GM10847 (cell line): ENCODE results near the gene FILIP1.

ENCODE experiments used
- POLR2A ChIP-seq: IDR thresholded peaks from 2 replicates; pipeline ENCODE4 v1.6.1; 2011; ENCODE audit not compliant: insufficient read length; ENCODE audit errors: extremely low read depth

FILIP1 gene

DNA sequence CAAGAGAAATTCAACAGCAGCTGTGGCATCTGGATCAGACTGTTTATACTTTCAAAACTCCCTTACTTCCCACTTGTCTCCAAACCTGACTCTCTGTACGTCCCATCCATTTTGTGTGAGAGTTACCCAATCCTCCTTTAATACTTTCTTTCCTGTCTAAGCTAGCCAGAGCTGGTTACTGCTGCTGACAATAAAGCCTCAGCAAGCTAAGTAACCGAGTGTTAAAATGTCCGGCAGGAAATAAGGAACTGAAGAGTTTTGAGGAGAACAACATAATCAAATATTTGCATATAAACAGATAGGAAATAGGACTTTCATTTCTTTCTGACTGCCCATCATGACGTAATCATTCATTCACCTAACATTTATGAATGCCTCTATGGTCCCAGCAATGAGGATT, 220.6 kb downstream of the FILIP1 start:
- no peak for TF ChIP-seq POLR2A

GRCh38 chr6:75272145-75272840, 221.3 kb downstream of the FILIP1 start:
- TF ChIP-seq POLR2A: no peak

DNA sequence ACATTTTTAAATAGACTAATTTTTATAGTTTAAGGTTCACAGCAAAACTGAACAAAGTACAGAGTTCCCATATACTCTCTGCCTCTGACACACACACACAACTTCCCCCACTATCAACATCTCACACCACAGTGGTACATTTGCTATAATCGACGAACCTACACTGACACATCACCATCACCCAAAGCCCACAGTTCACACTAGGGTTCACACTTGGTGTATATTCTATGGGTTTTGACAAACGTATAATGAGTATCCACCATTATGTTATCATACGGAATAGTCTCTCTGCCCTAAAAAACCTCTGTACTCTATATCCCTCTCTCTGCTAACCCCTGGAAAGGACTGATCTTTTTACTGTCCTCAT, 224.6 kb downstream of the FILIP1 start:
- TF ChIP-seq POLR2A: no peak

GRCh38 chr6:75268121-75268987, 225.2 kb downstream of the FILIP1 start:
- TF ChIP-seq POLR2A: no peak

- TF ChIP-seq POLR2A: no peak
Measured at GRCh38 chr6:75267461-75267860, 226.1 kb downstream of the FILIP1 start.

GRCh38 chr6:75266716-75267291, 226.8 kb downstream of the FILIP1 start:
- TF ChIP-seq POLR2A: no peak

- TF ChIP-seq POLR2A: no peak
Measured at GRCh38 chr6:75263401-75263750, 230.2 kb downstream of the FILIP1 start.

- no peak for TF ChIP-seq POLR2A
Measured at GRCh38 chr6:75262716-75263400, 230.7 kb downstream of the FILIP1 start.

- TF ChIP-seq POLR2A: no peak
Measured at GRCh38 chr6:75261299-75261698, 232.3 kb downstream of the FILIP1 start.

- no peak for TF ChIP-seq POLR2A
Measured at GRCh38 chr6:75257343-75258087, 236.1 kb downstream of the FILIP1 start.

GRCh38 chr6:75250552-75250951, 243.0 kb downstream of the FILIP1 start:
- TF ChIP-seq POLR2A: no peak

DNA sequence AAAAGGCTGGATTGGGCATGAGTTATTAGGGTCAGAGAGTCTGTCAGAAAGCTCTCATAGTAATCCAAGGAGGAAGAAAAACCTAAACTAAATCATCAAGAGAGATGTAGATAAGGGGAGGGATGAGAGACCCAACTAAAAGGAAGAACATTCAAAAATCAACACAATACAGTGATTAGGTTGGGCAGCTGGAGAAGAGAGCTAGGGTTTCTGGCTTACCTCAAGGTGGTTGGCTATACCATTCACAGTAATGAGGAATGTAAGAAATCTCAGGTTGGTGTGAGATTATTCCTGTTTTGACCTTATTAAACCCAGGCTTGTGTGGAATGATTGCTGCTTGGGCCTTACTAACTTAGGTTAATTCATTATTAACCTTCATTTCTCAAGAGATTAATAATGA, 243.8 kb downstream of the FILIP1 start:
- no peak for TF ChIP-seq POLR2A

GRCh38 chr6:75246386-75246785, 247.2 kb downstream of the FILIP1 start:
- no peak for TF ChIP-seq POLR2A

DNA sequence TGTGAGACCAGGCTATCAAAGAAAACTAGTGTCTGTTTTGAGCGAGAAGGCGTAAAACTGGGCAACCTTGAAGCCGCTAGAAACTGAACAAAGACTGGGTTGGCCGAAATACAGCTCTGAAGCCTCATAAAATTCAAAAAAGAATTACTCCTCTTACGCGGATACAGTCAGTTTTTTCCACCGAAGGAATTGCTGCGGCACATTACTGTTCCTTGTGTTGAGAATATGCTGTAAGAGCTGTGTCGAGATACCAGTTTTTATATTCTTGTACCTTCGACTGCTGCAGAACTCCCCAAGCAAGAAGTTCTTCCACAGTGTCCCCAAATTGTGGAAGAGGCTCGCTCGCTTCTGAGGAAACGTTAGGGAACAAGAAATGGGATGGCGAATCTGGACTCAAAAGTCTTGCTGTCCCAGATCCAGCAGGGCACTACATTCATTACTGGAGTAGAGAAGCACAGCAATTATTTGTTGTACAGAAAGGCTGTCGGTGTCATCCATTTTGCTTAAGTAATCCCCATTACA, 249.5 kb downstream of the FILIP1 start:
- TF ChIP-seq POLR2A: no peak
